Lung (tissue), 12 donors: ENCODE results near the gene C3orf33. TPM values are rescaled to one million over a fixed set of nuclear protein-coding genes. Genes with fewer than 3 reads are reported as not detected.

Experiments
- ATAC-seq: fragments of 200-7000 bp; cut with Tn5 transposase; one replicate; pipeline ENCODE4 v1.9.1; 2020; ENCODE audit warnings: moderate number of reproducible peaks; ENCODE audit not compliant: insufficient read depth, low FRiP score
- DNase-seq, 3 donors: peaks; one replicate each; pipeline ENCODE4 v3.0.0-alpha.2; 2013 to 2017
- H3K27ac ChIP-seq, 2 donors: one replicate each; pipeline ENCODE4 v1.5.1; 2013; ENCODE audit warnings: mild to moderate bottlenecking in 2 of 2, moderate library complexity in 2 of 2, control low read depth in 1 of 2, inconsistent platforms in 1 of 2, low read depth in 1 of 2, low read length in 1 of 2
- H3K27me3 ChIP-seq, 3 donors: one replicate each; pipeline ENCODE4 v1.5.1; 2013; ENCODE audit warnings: low read length in 2 of 3; ENCODE audit not compliant: control insufficient read depth in 3 of 3, insufficient read depth in 3 of 3
- H3K36me3 ChIP-seq, 4 donors: one replicate each; pipeline ENCODE4 v1.5.1; 2013; ENCODE audit warnings: low read length in 4 of 4, mild to moderate bottlenecking in 1 of 4, moderate library complexity in 1 of 4; ENCODE audit not compliant: control insufficient read depth in 4 of 4, insufficient read depth in 4 of 4
- H3K4me1 ChIP-seq, 5 donors: one replicate each; pipeline ENCODE4 v1.5.1; 2013; ENCODE audit warnings: low read length in 5 of 5, mild to moderate bottlenecking in 2 of 5, moderate library complexity in 1 of 5; ENCODE audit not compliant: control insufficient read depth in 5 of 5, insufficient read depth in 5 of 5
- H3K4me3 ChIP-seq: one replicate; pipeline ENCODE4 v1.5.1; 2013; ENCODE audit warnings: mild to moderate bottlenecking, control low read depth, moderate library complexity
- H3K9ac ChIP-seq, 2 donors: one replicate each; pipeline ENCODE4 v1.5.1; 2013; ENCODE audit warnings: low read length in 2 of 2, control low read depth in 1 of 2; ENCODE audit not compliant: insufficient read depth in 1 of 2
- H3K9me3 ChIP-seq, 4 donors: one replicate each; pipeline ENCODE4 v1.5.1; 2013; ENCODE audit warnings: low read length in 3 of 4, mild to moderate bottlenecking in 1 of 4, moderate library complexity in 1 of 4; ENCODE audit not compliant: control insufficient read depth in 4 of 4, insufficient read depth in 3 of 4
- CTCF ChIP-seq: IDR thresholded peaks from 2 replicates; pipeline ENCODE4 v1.5.1; 2012; ENCODE audit warnings: mild to moderate bottlenecking; ENCODE audit errors: control extremely low read depth, extremely low read depth
- WGBS, 2 donors: extraction: QIAGEN DNeasy Blood & Tissue Kit; methylation state at CpG; one replicate each; pipeline ENCODE4 v1.1.7; 2013; 5-methylcytosine and 5-hydroxymethylcytosine counted together
- polyA plus RNA-seq, 2 donors: library from polyadenylated mRNA; stranded (reverse); fragments of 200-250 nt; gene quantifications; one replicate each; pipeline ENCODE4 v1.2.1, GENCODE V29; 2013
- total RNA-seq, 2 donors: library from RNA; depleted of rRNA in 1 of 2; stranded (reverse); fragments of >200 nt in 1 of 2; gene quantifications; one replicate each; pipeline ENCODE4 v1.2.1, GENCODE V29; 2014 to 2021
- donor health status: control.
- donor health status: control.
- donor health status: Bipolar disorder and iron deficiency.
- donor health status: healthy.
- donor health status: DM: yes; HTN: yes; CAD: no.

The C3orf33 gene
- total and polyA plus RNA-seq, 4 donors: 2.3 to 4.9 (median 2.6) TPM

DNA sequence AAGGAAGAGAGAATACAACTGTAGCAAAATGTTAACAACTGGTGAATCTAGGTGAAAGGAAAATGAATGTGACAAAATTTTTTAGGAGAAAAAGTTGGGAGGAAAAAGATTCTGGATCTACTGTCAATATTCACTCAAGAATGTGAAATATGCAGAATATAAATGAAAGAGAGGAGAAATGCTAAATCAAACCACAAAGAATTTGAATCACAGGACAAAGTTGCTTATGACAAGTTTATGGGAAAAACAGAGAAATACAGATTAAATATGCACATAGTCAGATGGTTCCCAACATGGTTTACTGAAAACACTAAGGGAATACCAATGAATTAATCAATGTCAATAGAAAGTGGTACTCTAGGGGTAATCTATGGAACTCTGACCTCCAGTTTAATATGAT is 27.6 kb downstream of the C3orf33 start:
- no peak for TF ChIP-seq CTCF
- H3K9me3 ChIP-seq: peaks cover 0 to 3% (median 3%) of the 10 kb centered on the region in 4 donors
- H3K4me3 ChIP-seq: no peak overlapping the region
- no peak for ATAC-seq
- H3K36me3 ChIP-seq: peaks cover 0 to 7% (median 3%) of the 10 kb centered on the region in 4 donors
- peaks cover 0 to 9% (median 0%) of the 10 kb centered on the region in 5 donors for H3K4me1 ChIP-seq
- no peaks in the 10 kb centered on the region for H3K27me3 ChIP-seq
- DNase-seq: no peak
- H3K27ac ChIP-seq: no peak overlapping the region
- no peak overlapping the region for H3K9ac ChIP-seq

- no peak for ATAC-seq
- Histone ChIP-seq H3K27ac (no peak overlapping the region), H3K4me3 (no peak overlapping the region), H3K9ac (no peak overlapping the region), H3K4me1 (peaks cover 0 to 17% (median 0%) of the 10 kb centered on the region in 5 donors), H3K36me3 (peaks cover 3 to 11% (median 6%) of the 10 kb centered on the region in 4 donors), H3K27me3 (no peaks in the 10 kb centered on the region), H3K9me3 (peaks cover 0 to 7% (median 0%) of the 10 kb centered on the region in 4 donors)
- DNase-seq: peak in 1 of 3 donors; percentile 30
- WGBS, 2 donors: 90 to 91% methylated on average over 1 of the region's 1 CpG
- TF ChIP-seq CTCF: no peak
These were observed 33.3 kb downstream of the C3orf33 start for GRCh38 chr3:155772801-155773200.

DNA sequence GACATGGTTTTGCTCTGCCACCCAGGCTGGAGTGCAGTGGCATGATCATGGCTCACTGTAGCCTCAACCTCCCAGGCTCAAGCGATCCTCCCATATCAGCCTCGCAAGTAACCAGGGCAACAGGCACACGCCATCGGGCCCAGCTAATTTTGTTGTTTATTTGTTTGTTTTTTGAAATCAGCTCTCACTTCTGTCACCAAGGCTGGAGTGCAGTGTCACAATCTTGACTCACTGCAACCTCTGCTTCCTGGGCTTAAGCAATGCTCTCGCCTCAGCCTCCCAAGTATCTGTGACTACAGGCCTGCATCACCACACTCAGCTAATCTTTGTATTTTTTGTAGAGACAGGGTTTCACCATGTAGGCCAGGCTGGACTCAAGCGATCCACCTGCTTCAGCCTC is 35.0 kb downstream of the C3orf33 start:
- Histone ChIP-seq H3K9me3 (peaks cover 0 to 7% (median 0%) of the 10 kb centered on the region in 4 donors), H3K4me1 (peaks cover 0 to 17% (median 0%) of the 10 kb centered on the region in 5 donors)

More for the DNA sequence above, 35.0 kb downstream of the C3orf33 start:
- DNase-seq (no peak), ATAC-seq (no peak)
- TF ChIP-seq CTCF: no peak
- Histone ChIP-seq H3K27ac (no peak overlapping the region), H3K4me3 (no peak overlapping the region), H3K36me3 (peaks cover 3 to 11% (median 7%) of the 10 kb centered on the region in 4 donors), H3K9ac (no peak overlapping the region), H3K27me3 (no peaks in the 10 kb centered on the region)
- WGBS, 2 donors: 87 to 91% methylated on average over 6 of the region's 6 CpGs
